ENCODE data around the gene GPR173.
A peak's percentile ranks its signal among the peaks of the same experiment; 100 is the strongest.

GPR173 gene

GRCh38 chrX:53089224-53089842, 40.7 kb downstream of the GPR173 start:
- DNase-seq (ENCODE audit: low read depth in 2 of 2), result no peak

GRCh38 chrX:53089925-53090324, 41.3 kb downstream of the GPR173 start:
- no peak for DNase-seq (ENCODE audit: low read depth in 2 of 2)

GRCh38 chrX:53091354-53091753, 42.8 kb downstream of the GPR173 start:
- DNase-seq (ENCODE audit: low read depth in 2 of 2), result no peak

GRCh38 chrX:53093177-53093655, 44.6 kb downstream of the GPR173 start:
- peak; percentile 41 to 64 for DNase-seq (ENCODE audit: low read depth in 2 of 2)

- peak; percentile 62 for DNase-seq (ENCODE audit: low read depth in 2 of 2)
Measured at GRCh38 chrX:53093748-53094581, 45.4 kb downstream of the GPR173 start, which contains the start of gene KANTR. Gene KANTR, plus strand, starts transcription at chrX:53094142. Its CDS starts 30,131 bp downstream, at chrX:53124273.

- no peak for DNase-seq (ENCODE audit: low read depth in 2 of 2)
Measured at GRCh38 chrX:53094582-53094905, 46.0 kb downstream of the GPR173 start.

GRCh38 chrX:53095796-53096195, 47.2 kb downstream of the GPR173 start:
- DNase-seq (ENCODE audit: low read depth in 2 of 2), result no peak

- no peak for DNase-seq (ENCODE audit: low read depth in 2 of 2)
Measured at GRCh38 chrX:53114864-53115549, 66.4 kb downstream of the GPR173 start.

GRCh38 chrX:53115550-53115874, 66.9 kb downstream of the GPR173 start:
- DNase-seq (ENCODE audit: low read depth in 2 of 2), result no peak

- DNase-seq (ENCODE audit: low read depth in 2 of 2), result no peak
Measured at GRCh38 chrX:53116101-53116500, 67.5 kb downstream of the GPR173 start.

- DNase-seq (ENCODE audit: low read depth in 2 of 2), result no peak
Measured at GRCh38 chrX:53122013-53122412, 73.4 kb downstream of the GPR173 start.

- DNase-seq (ENCODE audit: low read depth in 2 of 2), result no peak
Measured at GRCh38 chrX:53125506-53125905, 76.9 kb downstream of the GPR173 start.

GRCh38 chrX:53126377-53126776, 77.8 kb downstream of the GPR173 start:
- no peak for DNase-seq (ENCODE audit: low read depth in 2 of 2)

- no peak for DNase-seq (ENCODE audit: low read depth in 2 of 2)
Measured at GRCh38 chrX:53128097-53128749, 79.6 kb downstream of the GPR173 start.
